Activated T-helper 9 cell treated with anti-CD3 and anti-CD28 coated beads, Interleukin-2, amount 50 U/mL, for 16 hours (primary cell): ENCODE data around the gene RGL2.
"Not testable (repeated sequence)": the region's sequence is repeated elsewhere in the genome, so short reads cannot be mapped to it uniquely, and the experiment has no call there.

Experiments
- DNase-seq: peaks from one replicate; pipeline ENCODE4 v3.0.0-alpha.2; 2020; ENCODE audit warnings: low read depth

The RGL2 gene

DNA sequence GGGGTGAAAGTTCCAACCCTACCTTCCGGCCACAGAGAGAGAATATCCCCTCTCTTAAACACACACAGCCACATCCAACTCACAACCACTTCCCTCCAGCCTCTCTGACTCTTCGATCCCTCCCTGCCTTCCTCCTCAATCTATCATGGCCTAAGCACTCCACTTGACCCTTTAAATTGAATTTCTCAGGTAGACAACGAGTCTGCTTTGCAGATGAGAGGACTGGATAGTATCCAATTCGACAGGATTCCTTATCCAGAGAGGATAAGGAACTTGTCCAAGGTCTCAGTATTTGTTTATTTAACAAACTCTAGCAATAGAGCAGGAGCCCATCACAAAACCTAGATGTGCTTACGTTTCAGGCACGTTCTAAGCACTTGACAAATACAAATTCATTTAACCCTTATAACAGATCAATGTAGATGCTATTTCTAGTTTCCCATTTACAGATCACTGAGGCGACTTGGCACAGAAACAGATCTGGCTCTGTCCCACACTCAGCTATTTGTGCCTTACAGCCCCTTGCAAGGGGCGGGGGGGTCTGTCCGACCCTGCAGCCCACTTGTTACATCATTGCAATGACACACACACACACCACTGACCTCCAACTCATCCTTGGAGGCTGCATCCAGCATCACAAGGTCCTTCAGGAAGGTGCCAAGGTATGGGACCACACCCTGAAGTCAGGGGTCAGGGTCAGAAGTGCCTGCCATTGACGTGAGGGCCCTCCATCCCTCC is 4.5 kb downstream of the RGL2 start:
- no peak for DNase-seq

DNA sequence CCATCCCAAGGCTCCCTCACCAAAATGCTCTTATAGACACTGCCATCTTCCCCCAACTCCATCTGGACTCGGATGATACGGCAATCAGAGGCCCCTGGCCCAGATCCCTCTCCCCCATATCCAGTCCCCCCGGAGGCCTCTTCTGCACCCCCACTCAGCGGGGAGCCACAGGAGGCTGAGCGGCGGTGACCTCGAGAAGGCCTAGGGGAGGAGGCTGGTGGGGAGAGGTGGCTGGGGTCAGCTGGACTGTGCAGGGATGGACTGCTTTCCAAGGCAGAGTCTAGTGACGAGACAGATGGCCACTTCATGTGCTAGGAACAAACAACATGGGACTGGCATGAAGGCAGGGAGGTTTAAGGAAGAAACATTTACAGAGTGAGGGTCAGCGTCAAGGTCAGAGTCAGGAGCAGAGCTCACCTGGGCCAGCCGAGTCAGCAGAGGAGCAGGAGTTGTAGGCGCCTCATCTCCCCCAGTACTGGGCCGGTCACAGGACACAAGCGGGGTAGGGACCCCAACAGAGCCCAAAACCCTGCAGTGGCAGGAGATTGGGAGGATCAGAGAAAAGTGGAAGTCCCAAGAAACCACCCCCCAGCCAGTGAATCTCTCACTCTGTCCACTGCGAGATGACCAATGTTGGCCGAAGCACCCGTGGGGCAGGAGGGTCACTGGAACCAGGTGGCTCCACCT is 5.6 kb downstream of the RGL2 start:
- DNase-seq = no peak

DNA sequence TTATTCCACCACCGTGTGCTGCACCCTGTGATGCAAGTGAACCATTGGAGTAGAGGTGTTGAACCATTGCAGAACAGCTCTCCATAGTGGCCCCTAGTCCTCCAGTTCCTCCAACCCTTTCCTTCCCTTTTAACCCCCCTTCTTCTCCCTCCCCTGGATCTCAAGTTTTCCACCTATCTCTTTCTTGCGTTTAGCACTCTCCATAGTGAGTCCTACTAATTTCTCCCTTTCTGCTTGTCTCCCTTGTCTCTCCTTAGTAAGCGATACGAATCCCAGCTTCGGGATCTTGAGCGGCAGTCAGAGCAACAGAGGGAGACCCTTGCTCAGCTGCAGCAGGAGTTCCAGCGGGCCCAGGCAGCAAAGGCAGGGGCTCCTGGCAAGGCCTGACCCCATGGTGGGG is 8.3 kb downstream of the RGL2 start:
- no peak for DNase-seq

DNA sequence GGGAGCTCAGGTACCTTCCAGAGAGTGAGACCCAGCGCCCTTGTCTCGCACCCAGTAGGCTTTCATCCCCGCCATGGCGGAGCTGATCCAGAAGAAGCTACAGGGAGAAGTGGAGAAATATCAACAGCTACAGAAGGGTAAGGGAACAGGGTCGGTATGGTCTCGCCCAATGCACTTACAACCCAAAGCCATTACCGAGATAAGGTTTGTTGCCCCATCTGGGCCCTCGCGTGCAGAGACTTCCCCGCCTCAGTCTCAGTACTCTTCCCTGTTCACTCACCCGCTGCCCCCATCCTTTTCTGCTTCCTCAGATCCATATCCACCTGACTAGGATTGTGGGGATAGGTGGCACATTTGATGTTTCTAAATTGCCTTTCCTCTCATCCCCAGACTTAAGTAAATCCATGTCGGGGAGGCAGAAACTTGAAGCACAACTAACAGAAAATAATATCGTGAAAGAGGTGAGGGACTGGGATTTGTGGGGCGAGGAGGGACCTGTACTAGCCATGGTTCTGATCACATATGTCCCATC is 8.9 kb downstream of the RGL2 start:
- DNase-seq = no peak

DNA sequence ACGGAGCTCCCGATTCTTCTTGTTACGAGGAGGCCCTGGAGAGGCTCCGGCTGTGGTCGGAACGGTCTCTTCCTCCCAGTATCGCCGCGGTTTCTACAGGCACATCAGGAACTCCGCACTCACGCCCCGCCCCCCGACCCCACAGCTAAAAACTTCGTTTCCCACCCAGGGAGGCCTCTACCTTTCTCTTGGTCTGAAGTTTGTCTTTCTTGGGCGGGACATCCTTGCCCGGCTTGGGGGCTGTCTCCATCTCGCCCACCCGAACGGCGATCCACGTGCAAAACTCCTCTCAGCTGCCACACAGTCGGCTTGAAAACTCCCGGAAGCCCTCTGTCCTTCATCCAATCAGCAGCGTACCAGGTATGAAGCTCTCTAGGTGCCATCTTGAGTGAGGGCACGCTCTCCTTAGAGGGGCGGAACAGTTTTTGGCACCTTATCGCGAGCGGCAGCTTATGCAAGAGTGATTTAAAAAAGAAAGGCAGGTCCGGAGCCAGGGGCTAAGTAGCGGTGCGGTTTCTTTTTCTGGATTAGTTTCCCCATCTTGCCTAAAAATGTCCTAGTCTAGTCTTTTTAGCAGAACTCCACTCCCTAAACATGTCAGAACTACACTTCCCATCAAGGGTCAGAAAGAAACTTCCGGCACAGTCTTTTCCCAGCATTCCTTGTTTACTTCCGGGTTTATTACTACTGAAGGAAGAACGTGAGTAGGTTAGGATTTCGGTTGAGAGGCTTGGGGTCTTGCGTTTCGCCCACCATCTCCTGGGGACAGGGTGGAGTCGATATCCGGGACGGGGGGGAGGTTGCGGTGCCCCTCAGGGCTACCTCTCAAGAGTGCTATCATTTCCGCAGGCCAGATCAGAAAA is 9.6 kb downstream of the RGL2 start, which contains the start of the genes PFDN6 and WDR46:
PFDN6 (plus strand) TSS at position 681 of the 863 bp plus-strand sequence. CDS start 256 bp downstream, outside the sequence.
WDR46 (minus strand) TSS at position 319 of the 863 bp plus-strand sequence; CDS start at position 250, 69 bp downstream.
- peak; percentile 68 for DNase-seq

DNA sequence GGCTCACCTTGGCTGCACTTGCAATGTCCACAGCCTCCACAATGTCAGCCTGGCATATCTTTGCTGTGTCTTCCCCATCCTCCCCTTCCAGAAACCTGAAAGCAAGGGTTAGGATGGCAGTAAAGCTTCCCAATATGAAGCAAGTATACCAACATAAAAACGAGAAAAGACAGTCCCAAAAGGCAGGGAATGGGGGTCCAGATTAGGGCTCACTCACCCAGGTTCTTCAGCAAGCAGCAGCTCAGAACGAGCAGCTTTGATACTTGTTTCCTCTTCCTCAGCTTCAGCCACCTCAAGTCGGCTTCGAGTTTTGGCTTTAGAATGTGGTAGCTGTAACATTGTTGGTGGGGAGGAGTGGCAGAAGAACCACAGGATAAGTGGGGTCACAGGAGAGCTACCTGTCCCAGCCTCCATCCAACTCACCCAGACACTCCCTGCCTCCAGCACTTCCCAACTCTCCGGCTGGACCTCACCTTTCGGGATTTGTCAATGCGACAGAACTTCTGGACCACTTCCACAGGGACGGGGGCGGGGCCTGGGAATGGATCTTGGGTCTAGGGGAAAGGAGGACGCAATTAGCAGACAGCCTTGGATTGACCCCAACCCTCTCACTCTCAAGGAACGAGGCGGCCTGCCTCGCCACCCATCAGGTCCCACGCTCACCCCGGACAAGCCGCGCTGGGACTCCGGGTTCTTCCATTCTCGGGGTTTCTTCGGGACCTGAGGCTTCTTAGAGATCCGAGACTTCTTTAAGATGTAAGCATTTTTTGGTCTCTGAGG is 10.4 kb downstream of the RGL2 start:
- DNase-seq = no peak

DNA sequence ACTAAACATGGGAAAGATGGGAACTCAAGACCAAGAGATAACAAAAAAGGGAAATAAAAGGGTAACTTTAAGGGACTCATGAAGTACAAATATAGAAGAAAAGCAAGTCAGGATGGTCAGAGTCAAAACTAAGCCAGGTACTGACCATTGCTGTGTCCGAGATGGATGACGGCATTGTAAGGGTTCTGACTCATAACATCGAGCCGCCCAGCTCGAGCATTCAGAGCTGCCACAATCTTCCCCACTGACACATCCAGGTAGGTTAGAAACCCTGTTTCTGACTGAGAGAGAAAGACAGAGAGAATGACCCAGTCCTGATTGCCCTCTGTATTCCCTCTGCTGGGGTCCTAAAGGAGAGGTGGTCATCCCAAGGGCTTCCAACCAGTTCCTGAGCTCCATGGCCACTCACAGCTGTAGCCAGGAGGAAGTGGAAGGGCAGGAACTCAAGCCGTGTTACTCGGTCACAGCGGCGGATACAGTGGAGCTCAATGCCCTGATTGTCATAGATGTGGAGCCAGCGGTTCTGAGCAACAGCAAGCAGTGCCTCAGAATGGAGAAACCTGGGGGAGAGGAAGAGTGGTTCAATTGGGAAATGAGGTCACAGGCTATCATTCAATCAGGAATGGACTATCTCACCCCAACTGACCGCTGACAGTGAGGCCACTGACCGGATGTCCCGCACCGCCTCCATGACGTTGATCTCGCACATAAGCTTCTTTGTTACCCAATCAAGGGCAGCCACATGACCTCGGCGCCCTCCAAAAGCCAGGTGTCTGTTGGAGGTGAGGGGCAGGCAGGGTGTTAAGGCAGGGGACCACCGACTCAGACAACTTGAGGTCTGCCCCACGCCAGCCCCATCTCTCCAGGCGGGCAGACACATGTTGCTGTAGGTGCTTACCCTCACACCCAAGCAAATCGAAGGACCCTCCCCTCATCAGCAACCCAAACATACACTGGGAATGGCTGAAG is 11.5 kb downstream of the RGL2 start:
- DNase-seq = no peak

DNA sequence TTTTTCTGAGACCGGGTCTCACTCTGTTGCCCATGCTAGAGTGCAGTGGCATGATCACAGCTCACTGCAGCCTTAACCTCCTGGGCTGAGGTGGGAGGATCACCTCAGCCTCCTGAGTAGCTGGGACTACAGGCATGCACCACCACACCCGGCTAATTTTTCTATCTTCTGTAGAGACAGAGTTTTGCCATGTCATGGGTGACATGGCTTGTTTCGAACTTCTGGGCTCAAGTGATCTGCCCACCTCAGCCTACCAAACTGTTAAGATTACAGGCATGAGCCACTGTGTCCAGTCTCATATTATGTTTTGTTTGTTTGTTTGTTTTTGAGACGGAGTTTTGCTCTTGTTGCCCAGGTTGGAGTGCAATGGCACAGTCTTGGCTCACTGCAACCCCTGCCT is 13.5 kb downstream of the RGL2 start:
- DNase-seq = not testable (repeated sequence)

DNA sequence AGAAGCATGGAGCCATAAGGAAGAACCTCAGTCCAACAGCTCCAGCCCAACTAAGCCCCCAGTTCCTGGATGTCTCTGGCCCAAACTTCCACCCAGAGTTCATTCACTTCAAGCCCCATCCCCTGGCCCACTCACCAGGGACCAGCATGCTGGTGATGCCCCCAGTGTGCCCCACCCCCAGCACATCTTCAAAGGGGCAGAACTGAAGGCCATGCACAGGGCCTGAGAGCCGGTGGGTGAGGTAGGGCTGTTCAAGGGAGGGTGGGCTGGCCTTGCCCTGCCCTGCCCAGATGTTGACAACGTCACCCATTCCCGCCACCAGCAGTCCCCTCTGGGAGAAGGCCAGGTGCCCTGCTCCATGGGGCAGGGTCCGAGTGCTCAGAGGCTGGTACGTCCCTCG is 18.2 kb downstream of the RGL2 start:
- DNase-seq = no peak

DNA sequence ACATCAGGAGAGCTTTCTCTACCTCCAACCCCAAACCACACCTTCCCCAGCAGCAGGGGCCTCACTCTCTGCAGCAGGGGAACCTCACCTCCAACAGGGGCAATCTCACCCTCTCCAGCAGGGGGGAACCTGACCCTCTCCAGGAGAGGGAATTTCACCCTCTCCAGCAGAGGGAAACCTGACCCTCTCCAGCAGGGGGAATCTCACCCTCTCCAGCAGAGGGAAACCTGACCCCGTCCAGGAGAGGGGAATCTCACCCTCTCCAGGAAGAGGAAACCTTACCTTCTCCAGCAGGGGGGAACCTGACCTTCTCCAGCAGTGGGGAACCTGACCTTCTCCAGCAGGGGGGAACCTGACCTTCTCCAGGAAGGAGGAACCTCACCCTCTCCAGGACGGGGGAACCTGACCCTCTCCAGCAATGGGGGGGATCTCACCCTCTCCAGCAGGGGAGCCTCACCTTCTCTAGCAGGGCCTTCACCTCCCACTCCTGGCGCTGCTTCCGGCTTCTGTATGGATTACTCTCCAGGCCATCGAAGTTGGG is 18.7 kb downstream of the RGL2 start:
- no peak for DNase-seq

DNA sequence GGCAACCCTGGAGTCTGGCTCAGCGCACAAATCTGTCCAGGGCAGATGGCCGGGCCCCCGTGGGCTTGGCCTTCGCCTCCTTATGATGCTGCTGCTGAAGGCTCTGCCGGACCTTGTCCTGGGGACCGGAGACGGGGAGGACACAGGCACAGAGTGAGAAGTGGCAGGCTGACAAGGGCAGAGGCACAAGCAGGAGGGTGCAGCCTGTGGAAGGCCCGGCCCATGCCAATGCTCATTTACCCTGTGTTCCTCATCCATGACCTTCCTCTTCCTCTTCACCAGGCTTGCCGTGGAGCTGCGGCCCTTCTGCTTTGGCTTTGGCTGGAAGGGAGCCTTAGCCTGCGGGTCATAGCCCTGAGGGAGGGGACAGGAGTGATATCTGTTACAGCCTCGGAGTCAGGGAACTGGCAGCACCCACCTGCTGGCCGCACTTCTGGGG is 19.5 kb downstream of the RGL2 start:
- DNase-seq = no peak

DNA sequence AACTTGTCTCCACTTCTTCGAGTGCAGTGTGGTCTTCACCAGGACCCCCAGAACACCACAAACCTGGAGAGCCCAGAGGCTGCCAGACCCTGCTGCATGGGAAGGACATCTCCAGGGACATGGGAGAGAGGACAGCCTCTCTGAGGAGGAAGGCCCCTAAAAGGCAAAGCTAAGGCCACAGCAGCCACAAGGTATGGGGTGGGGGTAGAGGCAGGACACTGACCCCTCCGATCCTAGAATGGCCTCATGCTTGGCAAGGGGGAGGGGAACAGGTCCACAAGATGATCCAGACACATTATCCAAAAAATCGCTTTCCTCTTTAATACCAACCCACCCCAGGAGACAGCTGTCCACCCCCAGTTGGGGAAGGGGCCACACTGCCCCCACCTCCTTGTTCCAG is 19.9 kb downstream of the RGL2 start:
- DNase-seq = no peak

DNA sequence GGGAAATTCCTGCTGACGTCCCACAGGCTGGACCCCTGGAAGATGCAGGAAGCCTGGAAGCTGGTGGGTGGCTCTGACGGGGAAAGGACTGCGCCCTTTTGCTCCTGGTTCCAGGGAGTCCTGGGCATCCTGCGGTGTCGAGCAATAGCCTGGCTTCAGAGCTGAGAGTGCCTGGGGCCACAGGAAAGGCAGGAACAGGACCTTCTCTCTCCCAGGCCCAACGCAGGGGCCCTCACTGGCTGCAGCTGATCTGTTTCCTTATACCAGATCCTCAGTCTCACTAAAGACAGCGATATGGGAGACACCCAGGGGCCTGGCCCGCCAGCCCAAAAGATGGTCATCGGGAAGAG is 20.4 kb downstream of the RGL2 start:
- no peak for DNase-seq

DNA sequence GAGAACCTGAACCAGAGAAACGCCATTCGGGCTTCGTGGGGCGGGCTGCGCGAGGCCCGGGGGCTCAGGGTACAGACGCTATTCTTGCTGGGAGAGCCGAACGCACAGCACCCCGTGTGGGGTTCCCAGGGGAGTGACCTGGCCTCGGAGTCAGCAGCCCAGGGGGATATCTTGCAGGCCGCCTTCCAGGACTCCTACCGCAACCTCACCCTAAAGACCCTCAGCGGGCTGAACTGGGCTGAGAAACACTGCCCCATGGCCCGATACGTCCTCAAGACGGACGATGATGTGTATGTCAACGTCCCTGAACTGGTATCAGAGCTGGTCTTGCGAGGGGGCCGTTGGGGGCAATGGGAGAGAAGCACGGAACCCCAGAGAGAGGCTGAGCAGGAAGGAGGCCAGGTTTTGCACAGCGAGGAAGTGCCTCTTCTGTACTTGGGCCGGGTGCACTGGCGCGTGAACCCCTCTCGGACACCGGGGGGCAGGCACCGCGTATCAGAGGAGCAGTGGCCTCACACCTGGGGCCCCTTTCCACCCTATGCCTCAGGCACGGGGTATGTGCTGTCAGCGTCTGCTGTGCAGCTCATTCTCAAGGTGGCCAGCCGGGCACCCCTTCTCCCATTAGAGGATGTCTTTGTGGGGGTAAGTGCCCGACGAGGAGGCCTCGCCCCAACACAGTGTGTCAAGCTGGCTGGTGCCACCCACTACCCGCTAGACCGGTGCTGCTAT is 20.9 kb downstream of the RGL2 start:
- no peak for DNase-seq

DNA sequence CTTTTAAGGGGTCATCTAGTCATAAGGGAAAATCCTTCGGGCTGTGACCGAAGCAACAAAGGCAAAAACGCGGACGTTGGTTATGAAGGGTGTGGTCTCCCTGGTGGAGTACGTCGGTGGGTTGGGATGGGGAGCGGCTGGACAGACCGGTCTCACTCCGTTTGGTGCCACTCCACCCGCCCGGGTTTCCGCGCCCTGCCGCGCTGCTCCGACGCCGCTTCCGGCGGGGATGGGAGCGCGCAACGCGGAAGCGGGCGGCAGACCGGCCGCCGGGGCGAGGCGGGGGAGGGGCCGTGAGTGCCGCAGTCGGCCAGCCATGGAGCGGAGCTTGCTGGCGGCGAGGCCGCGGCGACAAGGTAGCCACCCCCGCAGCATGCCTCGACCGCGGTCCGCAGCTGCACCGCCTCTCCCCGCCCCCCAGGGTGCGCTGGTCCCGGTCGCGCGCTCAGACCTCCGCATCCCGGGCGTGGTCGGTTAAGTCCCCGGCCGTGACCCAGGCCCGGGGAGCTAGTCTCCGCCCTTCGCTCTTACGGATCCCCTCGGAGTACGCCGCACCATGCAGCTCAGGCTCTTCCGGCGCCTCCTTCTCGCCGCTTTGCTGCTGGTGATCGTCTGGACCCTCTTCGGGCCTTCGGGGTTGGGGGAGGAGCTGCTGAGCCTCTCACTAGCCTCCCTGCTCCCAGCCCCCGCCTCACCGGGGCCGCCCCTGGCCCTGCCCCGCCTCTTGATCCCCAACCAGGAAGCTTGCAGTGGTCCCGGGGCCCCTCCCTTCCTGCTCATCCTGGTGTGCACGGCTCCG is 21.7 kb downstream of the RGL2 start, which contains the start of gene B3GALT4:
B3GALT4 (plus strand) TSS at position 260 of the 799 bp plus-strand sequence; CDS start at position 557, 297 bp downstream.
- peak; percentile 62 for DNase-seq

DNA sequence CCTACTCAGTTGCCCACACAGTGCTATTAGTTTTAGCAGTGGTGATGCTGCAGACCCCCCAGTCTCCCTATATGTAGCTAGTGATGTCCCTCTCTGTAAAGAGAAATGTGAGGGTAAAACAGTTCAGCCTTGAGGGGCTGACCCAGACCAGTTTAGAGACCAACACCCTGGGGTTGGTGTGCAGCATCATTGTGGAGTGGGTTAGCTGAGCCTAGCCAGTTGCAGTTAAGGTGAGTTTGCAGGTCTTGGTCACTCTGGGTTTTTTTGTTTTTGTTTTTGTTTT is 22.2 kb downstream of the RGL2 start:
- no peak for DNase-seq

DNA sequence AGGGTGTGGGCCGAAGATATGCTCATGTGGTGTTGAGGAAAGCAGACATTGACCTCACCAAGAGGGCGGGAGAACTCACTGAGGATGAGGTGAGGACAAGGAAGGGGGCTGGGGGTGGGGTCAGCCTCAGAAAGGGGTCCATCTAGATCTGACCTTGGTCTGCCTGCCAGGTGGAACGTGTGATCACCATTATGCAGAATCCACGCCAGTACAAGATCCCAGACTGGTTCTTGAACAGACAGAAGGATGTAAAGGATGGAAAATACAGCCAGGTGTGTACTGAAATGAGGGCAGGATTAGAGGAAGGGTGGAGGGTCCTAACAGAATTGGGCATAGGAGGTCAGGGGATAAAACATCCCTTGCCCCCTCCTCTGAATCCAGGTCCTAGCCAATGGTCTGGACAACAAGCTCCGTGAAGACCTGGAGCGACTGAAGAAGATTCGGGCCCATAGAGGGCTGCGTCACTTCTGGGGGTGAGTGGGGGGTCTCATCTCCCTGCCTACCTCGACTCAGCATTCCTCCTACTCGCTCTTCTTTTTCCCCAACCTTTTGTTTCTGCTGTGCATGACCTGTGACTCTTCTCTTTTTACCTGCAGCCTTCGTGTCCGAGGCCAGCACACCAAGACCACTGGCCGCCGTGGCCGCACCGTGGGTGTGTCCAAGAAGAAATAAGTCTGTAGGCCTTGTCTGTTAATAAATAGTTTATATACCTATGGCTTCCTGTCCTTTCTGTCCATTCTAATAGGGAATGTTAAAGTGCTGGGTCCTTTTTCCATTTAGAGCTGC is 22.8 kb downstream of the RGL2 start:
- DNase-seq = not testable (repeated sequence)
